Stimulated activated CD4-positive, alpha-beta T cell treated with anti-CD3 and anti-CD28 coated beads, Interleukin-12 subunit alpha, Interleukin-12 subunit beta, amount 100 ng/mL, for 4 hours (primary cell): ENCODE data around the gene RILPL1.
"Not testable (repeated sequence)": the region's sequence is repeated elsewhere in the genome, so short reads cannot be mapped to it uniquely, and the experiment has no call there.

Experiments used
- DNase-seq: peaks from one replicate; pipeline ENCODE4 v3.0.0-alpha.2; 2020

The RILPL1 gene

DNA sequence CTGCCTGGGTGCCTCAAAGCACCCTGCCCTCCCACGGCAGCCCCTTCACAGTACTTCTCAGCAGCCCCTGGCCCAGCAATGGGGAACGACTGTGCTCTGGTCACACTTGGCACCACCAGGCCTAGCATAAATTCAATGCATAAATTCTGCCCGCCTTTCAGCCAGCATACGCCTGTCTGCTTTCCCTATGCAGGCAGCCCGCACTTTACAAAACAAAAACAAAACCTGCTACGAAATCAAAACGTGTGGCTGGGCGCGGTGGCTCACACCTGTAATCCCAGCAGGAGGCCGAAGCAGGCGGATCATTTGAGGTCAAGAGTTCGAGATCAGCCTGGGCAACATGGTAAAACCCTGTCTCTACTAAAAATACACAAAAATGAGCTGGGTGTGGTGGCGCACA is 42.0 kb downstream of the RILPL1 start:
- DNase-seq: no peak

DNA sequence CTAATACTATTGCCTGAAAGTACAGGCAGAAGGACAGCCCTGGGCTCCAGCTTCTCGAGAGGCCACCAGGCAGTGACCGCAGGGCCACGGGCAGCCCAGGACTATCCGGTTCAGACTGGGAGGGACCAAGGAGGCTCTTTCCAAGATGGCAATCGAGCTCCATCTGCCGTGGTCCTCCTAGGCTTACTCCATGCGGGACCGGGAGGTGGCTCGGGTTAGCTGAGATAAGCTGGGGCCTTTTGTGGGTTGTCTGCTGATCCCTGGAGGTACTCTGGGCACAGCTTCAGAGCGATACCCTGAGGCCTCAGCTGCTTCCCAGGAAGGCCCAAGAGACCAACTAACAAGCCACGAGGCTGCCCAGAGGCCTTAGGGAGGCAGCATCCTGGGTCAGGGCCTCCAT is 42.5 kb downstream of the RILPL1 start:
- no peak for DNase-seq

DNA sequence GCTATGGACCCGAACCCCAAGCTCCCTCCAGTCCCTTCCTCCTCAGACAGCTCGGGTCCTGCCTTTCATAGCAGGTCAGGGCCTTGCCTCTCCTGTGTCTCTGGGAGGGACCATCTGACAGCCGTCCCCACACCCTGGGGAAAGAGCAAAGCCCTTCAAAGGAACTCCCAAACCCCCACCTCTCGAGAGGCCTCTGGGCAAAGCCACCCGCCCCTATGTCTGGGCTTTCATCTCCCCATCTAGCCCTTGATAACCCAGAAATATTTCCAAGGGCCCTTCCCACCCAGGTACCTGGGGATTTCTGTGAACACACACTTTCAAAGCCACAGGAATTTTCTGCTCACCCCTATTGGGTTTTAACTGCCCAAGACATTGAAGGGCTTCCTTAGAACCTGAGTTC is 43.4 kb downstream of the RILPL1 start:
- DNase-seq: no peak

DNA sequence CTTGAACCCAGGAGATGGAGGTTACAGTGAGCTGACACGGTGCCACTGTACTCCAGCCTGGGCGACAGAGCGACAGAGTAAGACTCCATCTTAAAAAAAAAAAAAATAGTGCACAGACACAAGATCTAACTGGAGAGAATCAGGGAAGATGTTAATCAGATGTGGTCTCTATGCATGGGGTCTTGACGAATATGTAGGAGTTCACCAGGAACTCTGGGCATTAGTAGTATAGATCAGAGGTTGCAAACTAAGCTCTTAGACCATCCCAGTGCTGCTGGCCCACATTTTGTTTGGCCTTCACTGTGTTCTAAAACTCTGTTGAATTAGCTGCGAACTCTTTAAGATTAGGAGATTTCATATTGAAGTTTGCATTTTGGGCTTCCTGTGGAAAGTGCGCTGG is 43.9 kb downstream of the RILPL1 start:
- no peak for DNase-seq

DNA sequence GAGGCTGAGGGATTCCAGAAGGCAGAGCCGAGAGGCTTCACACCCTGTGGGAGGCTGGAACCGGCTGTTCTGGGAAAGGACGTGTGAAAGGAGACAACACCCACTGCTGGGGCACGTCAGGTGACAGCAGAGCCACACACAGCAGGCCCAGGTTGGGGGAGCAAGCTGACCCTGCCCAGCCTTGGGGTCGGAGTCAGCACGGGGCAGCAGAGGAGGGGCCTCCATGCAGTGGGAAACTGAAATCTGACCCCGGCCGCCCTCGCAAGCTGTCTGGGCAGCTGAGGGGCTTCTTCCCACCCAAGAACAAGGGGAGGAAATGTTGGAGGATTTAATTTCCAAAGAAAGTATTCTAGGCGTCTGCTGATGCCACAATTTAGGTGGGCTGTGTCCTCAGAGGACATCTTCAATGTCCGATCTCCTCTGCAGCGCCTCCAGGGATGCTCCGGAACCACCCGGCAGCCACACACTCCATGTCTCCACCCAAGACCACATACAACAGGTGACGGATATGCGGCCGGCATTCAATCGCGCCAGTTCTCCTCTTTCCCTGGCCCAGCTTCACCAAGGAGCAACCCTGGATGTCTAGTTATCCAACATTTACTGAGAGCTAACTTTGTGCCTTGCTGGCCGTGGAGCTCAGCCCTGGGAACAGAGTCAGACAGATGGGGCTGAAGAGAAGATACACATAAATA is 44.8 kb downstream of the RILPL1 start:
- DNase-seq: no peak

DNA sequence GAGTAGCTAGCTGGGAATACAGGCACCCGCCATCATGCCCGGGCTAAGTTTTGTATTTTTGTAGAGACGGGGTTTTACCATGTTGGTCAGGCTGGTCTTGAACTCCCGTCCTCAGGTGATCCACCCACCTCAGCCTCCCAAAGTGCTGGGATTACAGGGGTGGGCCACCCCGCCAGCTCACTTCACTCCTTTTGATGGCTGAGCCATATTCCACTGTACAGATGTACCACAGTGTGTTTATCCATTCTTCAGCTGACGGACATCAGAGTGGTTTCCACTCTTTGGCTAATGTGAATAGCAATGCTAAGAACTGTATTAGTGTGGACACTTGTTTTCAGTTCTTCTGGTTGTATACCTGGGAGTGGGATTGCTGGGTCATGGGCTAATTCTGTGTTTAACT is 46.1 kb downstream of the RILPL1 start:
- DNase-seq: no peak

DNA sequence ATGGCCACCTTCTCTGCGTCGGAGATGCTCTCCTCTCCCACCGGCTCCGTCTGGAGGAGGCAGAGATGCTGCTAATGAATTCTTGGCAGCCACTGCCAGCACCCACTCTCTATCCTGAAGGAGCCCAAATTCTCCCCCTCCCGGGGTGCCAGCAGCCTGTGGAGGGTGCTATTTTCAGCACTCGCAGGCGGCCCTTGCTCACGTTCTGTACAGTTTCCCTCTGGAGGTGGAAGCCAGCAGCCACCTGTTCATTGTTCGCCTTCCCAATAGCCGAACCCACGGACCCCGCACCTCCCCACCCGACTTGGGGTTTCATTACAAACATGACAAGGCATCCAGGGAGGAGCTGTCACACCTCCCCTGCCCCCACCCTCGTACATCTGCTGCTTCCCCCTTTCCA is 47.8 kb downstream of the RILPL1 start:
- no peak for DNase-seq

DNA sequence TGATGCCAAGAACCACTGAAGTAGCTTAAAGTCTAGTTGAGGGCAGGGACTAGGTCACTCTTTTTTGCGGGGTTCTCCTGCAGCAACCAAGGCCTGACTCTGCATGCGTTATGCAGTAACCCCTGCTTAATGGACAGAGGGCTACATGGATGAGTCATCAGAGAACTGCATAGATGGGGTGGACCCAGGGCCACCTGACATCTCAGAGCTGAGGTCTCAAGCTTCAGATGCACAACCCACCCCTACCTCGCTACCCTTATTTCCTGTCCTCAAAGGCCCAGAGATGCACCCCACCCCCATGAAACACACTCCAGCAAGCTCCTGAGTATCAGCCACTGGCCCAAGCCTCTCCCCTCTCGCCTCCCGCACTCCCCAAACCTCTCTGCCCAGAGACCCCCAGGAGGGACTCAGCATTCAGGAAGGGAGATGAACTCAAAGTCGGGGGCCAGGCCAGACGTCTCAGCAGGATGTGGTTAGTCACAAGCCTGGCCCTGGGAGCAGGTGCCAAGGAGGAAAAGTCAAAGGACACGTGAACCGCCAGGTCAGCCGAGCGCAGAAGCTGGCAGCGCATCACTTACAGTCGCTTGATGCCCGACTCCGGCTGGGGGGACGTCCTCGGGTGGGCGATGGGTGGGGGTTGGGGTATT is 49.8 kb downstream of the RILPL1 start:
- no peak for DNase-seq

DNA sequence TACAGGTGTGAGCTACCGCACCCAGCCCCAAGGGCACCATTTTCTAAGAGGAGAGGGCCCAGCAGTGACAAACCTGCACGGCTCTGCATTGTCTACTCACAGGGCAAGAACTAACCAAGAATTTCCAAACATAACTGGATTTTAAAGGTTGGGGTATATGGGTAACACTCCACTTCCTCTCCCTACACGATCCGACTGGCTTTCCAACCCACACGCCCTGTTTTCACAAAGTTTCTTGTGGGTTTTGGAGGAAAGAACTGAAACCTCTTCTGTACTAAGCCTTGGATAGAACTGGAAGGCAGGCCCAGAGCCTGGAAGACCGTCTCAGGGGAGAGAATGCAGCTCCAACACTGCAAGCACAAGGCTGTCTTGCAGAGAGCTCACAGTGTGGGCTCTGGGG is 50.6 kb downstream of the RILPL1 start:
- DNase-seq: no peak

DNA sequence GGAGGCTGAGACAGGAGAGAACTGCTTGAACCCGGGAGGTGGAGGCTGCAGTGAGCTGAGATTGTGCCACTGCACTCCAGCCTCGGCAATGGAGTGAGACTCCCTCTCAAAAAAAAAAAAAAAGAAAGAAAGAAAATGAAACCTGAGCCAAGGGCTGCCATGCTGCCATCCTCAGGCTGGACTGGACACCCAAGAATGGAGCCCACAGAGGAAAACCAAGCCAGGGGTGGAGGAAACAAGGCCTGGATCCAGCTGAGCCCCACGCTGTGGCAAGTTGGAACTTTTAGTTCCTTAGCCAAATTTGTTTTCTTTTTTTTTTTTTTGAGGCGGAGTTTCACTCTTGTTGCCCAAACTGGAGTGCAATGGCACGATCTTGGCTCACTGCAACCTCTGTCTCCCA is 52.3 kb downstream of the RILPL1 start:
- not testable (repeated sequence) for DNase-seq

DNA sequence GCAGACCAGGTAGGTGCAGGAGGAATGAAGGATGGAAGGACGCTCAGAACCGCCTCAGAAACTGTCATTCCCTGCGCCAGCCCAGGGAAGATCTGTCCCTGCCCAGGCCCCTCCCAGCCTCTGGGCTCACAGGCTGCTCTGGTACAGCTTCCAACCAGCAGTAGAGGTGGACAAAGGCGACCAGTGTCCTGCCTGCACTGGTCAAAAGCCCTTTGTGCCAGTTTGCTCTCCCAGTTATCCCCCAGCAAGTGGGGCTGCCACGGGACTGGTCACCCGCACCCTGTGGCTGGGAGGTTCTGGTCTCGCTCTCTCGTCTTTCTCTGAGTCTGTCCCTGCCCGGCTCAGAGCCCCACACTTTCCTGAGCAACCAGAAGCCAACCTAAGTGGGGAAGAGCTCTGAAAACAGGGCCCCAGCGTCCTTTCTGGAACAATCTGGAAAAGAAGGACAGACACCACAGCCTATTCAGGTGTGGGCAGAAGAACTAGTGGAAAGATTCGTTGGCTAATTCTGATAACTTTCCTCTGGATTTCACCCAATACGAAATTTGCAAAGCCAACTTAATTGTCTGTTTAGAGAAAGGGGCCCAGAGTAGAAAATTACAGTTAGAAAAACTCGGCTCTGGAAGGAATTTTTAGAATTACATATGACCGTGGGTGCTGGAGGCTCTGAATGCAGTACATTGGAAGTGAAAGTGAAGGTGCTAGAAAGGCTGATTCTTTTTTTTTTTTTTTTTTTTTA is 53.9 kb downstream of the RILPL1 start:
- DNase-seq: no peak

DNA sequence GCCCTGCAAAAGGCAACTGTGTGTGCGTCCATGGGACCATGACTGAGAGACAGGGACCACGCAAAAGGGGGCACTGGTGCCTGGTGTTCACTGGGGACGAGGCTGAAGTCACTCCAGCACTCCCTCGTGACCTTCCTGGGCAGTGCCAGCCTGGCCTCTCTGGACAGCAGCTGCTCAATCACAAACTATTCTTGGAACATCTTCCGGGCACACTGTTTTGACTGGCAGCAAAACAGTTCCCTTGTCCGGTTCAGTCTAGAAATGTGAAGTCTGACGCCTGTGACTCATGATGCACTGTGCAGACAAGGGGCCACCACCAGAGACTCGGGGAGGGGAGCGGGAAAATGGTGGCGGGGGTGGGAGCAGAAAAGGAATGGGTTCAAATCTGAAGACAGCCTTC is 54.8 kb downstream of the RILPL1 start:
- no peak for DNase-seq

DNA sequence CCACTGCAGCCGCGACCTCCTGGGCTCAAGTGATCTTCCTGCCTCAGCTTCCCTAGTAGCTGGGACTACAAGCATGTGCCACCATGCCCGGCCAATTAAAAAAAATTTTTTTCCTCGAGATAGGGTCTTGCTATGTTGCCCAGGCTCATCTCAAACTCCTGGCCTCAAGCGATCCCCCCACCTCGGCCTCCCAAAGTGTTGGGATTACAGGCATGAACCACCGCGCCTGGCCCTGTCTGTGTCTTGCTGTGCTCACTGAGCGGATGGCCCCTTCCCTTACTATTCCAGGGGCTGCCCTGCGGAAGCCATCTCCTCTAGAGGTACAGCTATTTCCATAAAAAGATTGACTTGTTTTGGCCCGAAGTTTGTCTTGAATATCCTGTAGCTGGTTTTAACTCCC is 55.5 kb downstream of the RILPL1 start:
- DNase-seq: no peak

DNA sequence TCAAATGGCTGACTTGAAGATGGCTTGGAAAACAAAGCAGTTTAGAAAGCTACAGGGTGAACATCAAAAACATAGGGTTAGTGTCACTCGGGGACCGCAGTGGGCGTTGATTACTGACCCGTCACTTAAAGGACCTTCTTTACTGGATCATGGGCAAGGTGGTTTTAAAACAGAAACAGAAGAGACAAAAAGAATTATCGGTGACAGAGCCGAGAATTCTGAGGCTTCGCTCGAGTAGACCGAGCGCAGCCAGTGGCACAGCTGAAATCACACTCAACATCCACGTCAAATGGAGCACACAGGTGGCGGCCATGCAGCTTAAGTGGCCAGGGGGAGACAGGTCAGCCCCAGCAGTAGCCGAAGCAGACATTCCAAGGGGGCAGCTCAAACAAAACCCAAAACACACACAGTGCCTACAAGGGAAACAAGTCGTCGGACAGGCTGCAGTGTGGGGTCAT is 58.2 kb downstream of the RILPL1 start:
- DNase-seq: no peak

DNA sequence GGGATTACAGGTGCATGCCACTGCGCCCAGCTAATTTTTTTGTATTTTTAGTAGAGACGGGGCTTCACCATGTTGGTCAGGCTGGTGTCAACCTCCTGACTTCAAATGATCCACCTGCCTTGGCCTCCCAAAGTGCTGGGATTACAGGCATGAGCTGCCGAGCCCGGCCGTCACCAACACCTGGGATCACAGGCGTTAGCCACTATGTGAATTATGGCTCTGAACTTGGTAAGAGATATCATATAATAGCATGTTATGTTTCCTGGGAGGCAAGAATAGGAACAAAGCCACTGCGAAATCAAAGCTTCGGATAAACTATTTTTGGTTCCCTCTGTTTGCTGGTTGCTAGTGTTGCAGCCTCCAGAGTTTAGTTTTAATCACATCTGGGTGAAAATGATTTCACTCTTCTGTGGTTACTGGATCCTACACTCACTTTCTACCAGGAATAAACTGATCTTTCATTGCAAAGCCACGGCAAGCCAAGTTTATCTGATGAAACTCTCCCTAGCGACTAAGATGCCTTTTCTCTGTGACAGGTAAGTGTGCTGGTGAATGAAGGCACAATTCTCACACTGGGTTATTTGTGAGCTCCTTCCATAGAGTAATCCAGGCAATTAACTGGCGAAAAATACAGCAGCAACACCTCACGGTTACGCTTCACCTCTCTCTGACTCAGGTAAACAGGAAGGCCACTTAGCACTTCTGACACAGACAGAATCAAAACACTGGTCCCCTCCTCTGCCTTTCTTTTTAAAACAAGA is 58.9 kb downstream of the RILPL1 start:
- no peak for DNase-seq

DNA sequence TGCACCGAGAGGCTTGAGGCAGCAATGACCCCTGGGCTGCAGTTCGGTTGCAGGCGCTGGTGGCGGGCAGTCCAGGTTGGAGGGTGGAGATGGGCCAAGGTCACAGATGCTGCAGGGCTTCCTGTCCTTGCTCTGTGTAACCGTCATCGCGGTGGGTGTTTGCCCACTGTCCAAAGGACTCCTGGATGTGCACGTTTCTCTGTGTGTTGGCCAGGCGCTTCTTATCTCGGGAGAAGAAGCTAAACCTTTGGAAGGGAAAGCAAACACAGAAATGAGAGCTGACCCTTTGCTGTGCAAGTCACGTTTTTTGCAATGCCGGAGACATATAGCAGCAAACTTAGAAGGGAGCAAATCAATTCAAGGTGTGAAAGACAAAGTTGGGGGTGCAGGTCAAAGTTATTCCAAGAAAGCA is 61.1 kb downstream of the RILPL1 start:
- DNase-seq: no peak

DNA sequence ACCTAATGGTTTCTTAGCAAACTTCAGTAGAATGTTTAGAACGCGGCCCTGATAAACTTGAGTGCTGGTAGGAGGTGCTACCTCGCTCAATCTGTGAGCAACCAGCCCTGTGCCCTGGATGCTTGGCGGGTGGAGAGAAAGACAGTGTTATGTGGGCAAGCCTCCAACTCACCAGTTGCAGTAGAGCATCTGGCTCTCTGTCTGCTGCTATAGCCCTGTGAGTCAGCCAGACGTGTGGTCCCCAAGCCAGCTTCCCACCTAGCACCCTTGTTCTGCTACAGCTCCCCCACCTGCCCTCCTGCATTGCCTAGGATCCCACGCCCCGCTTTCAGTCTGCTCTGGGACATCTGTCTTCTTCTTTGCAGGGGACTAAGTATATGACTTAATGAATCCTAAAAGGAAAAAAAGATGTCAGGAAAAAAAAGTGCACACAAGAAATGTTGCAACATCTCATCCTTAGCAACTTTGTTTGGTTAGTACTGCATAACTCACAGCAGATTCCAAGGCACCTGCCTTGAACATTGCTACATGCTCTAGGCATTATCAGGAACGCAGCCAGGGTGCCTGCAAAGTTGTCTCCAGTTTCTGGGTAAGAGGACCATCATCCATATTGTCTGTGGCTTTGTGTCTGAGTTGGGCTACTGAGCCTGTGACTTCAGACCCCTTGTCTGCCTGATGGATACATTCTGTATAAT is 62.0 kb downstream of the RILPL1 start:
- DNase-seq: no peak

DNA sequence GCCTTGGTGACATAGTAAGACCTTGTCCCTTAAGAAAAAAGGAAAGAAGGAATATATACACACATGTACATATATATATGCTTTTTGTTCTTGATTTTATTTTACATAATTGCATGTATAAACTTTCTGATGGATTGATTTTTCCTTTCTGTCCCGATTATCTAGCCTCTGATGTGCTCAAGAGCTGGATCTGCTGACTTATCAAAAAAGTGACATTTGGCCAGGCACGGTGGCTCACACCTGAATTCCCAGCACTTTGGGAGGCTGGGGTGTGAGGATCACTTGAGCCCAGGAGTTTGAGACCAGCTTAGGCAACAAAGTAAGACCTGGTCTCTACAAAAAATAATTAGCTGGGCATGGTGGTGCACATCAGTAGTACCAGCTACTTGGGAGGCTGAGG is 63.5 kb downstream of the RILPL1 start:
- no peak for DNase-seq

DNA sequence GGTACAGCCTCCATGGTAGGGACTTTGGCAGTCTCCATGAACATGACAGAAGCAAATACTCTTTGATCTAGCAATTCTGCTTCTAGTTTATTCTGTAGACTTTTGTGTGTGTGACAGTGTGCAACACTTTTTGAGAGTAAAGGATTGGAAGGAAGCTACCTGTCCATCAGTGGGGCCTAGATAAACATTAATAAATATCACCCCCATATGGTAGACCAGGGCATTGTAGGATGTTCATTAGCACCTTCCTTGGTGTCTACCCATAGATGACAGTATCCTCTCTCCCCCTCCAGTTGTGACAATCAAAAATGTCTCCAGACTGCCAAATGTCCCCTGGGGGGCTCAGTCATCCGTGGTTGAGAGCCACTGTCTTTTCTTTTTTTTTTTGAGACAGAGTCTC is 64.7 kb downstream of the RILPL1 start:
- DNase-seq: no peak

DNA sequence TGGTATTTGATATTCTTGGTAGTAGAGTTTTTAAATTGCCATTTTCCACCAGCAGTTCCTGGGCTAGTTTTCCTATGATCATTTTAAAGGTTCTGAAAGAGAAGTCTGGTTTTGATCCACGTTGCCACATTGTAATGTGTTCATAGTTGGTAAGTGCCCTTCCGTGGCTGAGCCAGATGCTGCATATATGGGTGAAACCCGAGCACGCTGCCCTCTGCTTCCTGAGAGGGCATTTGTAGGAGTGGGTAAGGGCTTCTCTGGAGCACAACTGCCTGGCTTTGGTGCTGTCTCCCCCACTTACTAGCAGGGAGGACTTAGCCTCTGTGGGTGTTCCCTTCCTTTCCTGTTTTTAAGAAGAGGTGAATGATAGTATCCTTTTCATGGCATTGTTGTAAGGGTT is 68.4 kb downstream of the RILPL1 start:
- DNase-seq: no peak

DNA sequence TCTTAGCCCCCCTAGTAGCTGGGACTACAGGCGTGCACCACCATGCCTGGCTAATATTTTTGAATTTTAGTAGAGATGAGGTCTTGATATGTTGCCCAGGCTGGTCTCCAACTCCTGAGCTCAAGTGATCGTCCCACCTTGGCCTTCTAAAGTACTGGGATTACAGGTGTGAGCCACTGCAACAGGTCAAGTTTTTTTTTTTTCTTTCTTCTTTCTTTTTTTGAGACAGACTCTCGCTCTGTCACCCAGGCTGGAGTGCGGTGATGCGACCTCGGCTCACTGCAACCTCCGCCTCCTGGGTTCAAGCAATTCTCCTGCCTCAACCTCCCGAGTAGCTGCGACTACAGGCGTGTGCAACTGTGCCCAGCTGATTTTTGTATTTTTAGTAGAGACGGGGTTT is 70.3 kb downstream of the RILPL1 start:
- not testable (repeated sequence) for DNase-seq

DNA sequence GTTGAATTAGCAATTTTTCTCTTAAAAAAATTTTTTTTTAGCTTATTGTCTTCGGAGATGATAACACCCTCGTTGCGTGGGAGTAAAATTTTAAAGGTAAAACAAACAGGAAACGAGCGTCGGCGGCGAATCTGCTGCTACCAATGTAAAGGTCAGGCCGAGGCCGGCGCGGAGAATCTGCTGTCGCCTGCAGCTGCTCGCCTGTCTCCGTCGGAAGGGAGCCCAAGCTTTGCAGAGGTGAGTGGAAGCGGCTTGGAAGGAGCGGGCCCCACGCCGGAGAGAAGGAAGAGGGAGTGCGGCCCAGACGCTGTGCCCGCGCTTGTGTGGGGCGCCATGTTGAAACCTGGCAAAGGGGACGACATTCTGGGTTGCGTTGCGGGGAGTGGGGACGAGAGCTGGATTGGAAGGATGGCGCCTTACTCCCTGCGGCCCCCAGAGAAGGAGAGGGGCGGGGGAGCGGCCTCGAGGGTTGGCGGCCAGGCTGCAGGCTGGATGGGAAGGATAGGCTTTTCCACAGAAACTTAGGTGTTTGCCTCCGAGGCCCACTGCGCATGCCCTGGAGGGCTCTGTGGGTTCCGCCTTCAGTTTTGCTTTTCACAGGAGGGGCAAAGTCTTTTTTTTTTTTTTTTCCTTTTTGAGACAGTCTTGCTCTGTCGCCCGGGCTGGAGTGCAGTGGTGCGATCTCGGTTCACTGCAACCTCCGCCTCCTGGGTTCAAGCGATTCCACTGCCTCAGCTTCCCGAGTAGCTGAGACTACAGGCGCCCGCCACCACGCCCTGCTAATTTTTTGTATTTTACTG is 75.3 kb downstream of the RILPL1 start, which contains the start of gene SNRNP35:
Gene SNRNP35 (plus strand): TSS at position 160 of the 800 bp plus-strand sequence. CDS start 7,402 bp downstream, outside the sequence.
- peak; percentile 76 for DNase-seq
